ENCODE measurements around the gene POLA1. TPM values are rescaled to one million over a fixed set of nuclear protein-coding genes. Genes with fewer than 3 reads are reported as not detected.

Gene POLA1
- total and polyA plus RNA-seq, 2 donors (not counting 1 experiment from before 2014, with no cell fraction given), result 3.0 to 16.3 TPM

DNA sequence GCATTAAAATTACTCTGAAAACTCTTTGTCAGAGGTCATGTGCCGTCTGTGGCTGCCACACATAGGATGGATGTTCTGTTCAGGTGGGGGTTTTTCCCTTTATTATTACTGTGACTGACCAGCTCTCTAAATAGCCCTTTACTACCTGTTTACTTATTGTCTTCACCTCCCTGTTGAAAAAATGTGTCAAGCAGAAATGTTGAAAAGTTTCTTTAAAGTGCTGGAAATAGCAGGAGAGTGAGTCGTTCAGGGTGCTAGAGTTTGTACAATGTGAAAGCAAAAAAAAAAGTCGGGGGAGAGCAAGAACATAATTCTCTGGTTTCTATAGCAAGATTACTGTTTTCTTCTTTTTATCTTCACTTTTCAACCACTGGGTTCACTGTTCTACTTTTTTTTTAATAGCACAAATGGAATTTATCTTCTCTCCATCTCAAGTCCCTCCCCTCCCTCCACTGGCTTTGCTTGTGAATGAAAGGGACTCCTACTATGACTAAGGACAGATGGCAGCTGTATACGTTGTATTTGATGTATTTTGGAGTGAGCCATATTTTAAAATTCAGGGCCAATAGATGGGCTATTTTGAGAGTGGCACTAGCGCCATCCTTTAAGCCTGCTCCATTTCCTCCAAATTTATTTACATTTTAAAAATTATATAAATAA is 288.7 kb downstream of the POLA1 start:
- Histone ChIP-seq H3K9me3 (ENCODE audit: control extremely low read depth in 1 of 3, control insufficient read depth in 2 of 3, insufficient read depth in 1 of 3, low read length in 2 of 3) (no peaks in the 10 kb centered on the region), H4K20me1 (ENCODE audit: control insufficient read depth, insufficient read depth, low read length, poor library complexity, severe bottlenecking) (no peaks in the 10 kb centered on the region), H3K4me3 (ENCODE audit: control extremely low read depth in 1 of 5, extremely low read depth in 1 of 5, insufficient read depth in 1 of 5, low read depth in 2 of 5, low read length in 4 of 5) (no peak overlapping the region), H2AFZ (ENCODE audit: insufficient read depth, low read depth, low read length, poor library complexity, severe bottlenecking) (no peak overlapping the region), H3K4me1 (ENCODE audit: control insufficient read depth in 2 of 2, insufficient read depth in 2 of 2, low read length in 2 of 2) (no peaks in the 10 kb centered on the region), H3K79me2 (ENCODE audit: control insufficient read depth, insufficient read depth, low read length) (no peaks in the 10 kb centered on the region), H3K27me3 (replicated peaks in 1 of 4; ENCODE audit: control extremely low read depth in 1 of 4, control insufficient read depth in 3 of 4, insufficient read depth in 4 of 4, low read length in 3 of 4) (no peaks in the 10 kb centered on the region), H3K9ac (ENCODE audit: low read length) (no peak overlapping the region), H3K4me2 (replicated peaks; ENCODE audit: low read depth, low read length, poor library complexity, severe bottlenecking) (no peak overlapping the region), H3K36me3 (replicated peaks in 1 of 2; ENCODE audit: control extremely low read depth in 1 of 2, control insufficient read depth in 1 of 2, extremely low read depth in 1 of 2, insufficient read depth in 2 of 2, low read length in 1 of 2) (no peaks in the 10 kb centered on the region), H3K27ac (ENCODE audit: low read length in 2 of 2) (no peak overlapping the region)
- ATAC-seq (ENCODE audit: low read depth) (no peak), DNase-seq (no peak)
- intact Hi-C loops (cut with micrococcal nuclease), result no loop called here
- H3K27ac Mint-ChIP-seq, result no peak overlapping the region
- ChIA-PET POLR2A (no interaction called here), CTCF (no interaction called here)
- H3K4me3 Mint-ChIP-seq, result no peak overlapping the region
- H3K9me3 Mint-ChIP-seq (ENCODE audit: insufficient read depth), result no peaks in the 10 kb centered on the region
- no peaks in the 10 kb centered on the region for H3K4me1 Mint-ChIP-seq
- no peaks in the 10 kb centered on the region for H3K27me3 Mint-ChIP-seq
- TF ChIP-seq EZH2 (IDR thresholded peaks at IDR 0.05; ENCODE audit: borderline replicate concordance, insufficient read depth, low read depth, low read length, poor library complexity, severe bottlenecking) (no peak), CTCF (IDR thresholded peaks at IDR 0.05) (no peak)
- no CpG with 5 or more reads among the region's 5 CpGs for WGBS (ENCODE audit: insufficient coverage)

- no peak overlapping the region for H3K4me2 ChIP-seq (replicated peaks; ENCODE audit: low read depth, low read length, poor library complexity, severe bottlenecking)
- H3K9me3 Mint-ChIP-seq (ENCODE audit: insufficient read depth), result no peaks in the 10 kb centered on the region
- no peak for DNase-seq
- no peaks in the 10 kb centered on the region for H4K20me1 ChIP-seq (ENCODE audit: control insufficient read depth, insufficient read depth, low read length, poor library complexity, severe bottlenecking)
- no peak overlapping the region for H3K4me3 Mint-ChIP-seq
- ATAC-seq (ENCODE audit: low read depth), result no peak
- H3K4me3 ChIP-seq (ENCODE audit: control extremely low read depth in 1 of 5, extremely low read depth in 1 of 5, insufficient read depth in 1 of 5, low read depth in 2 of 5, low read length in 4 of 5), result no peak overlapping the region
- TF ChIP-seq CTCF (IDR thresholded peaks at IDR 0.05) (no peak), EZH2 (IDR thresholded peaks at IDR 0.05; ENCODE audit: borderline replicate concordance, insufficient read depth, low read depth, low read length, poor library complexity, severe bottlenecking) (no peak)
- H3K27ac Mint-ChIP-seq, result no peak overlapping the region
- no peak overlapping the region for H2AFZ ChIP-seq (ENCODE audit: insufficient read depth, low read depth, low read length, poor library complexity, severe bottlenecking)
- intact Hi-C loops (cut with micrococcal nuclease), result no loop called here
- no peaks in the 10 kb centered on the region for H3K4me1 ChIP-seq (ENCODE audit: control insufficient read depth in 2 of 2, insufficient read depth in 2 of 2, low read length in 2 of 2)
- no peaks in the 10 kb centered on the region for H3K79me2 ChIP-seq (ENCODE audit: control insufficient read depth, insufficient read depth, low read length)
- no peak overlapping the region for H3K27ac ChIP-seq (ENCODE audit: low read length in 2 of 2)
- H3K36me3 ChIP-seq (replicated peaks in 1 of 2; ENCODE audit: control extremely low read depth in 1 of 2, control insufficient read depth in 1 of 2, extremely low read depth in 1 of 2, insufficient read depth in 2 of 2, low read length in 1 of 2), result no peaks in the 10 kb centered on the region
- H3K9ac ChIP-seq (ENCODE audit: low read length), result no peak overlapping the region
- no CpG with 5 or more reads among the region's 3 CpGs for WGBS (ENCODE audit: insufficient coverage)
- CTCF ChIA-PET, result no interaction called here
- H3K27me3 Mint-ChIP-seq, result no peaks in the 10 kb centered on the region
- H3K4me1 Mint-ChIP-seq, result no peaks in the 10 kb centered on the region
- no peaks in the 10 kb centered on the region for H3K9me3 ChIP-seq (ENCODE audit: control extremely low read depth in 1 of 3, control insufficient read depth in 2 of 3, insufficient read depth in 1 of 3, low read length in 2 of 3)
- POLR2A ChIA-PET, result no interaction called here
- H3K27me3 ChIP-seq (replicated peaks in 1 of 4; ENCODE audit: control extremely low read depth in 1 of 4, control insufficient read depth in 3 of 4, insufficient read depth in 4 of 4, low read length in 3 of 4), result no peaks in the 10 kb centered on the region
These were observed 290.2 kb downstream of the POLA1 start for GRCh38 chrX:24983931-24984330.

All from B cell (primary cell).